GM23338 (cell line): ENCODE measurements around the gene CHAT. TPM values are rescaled to one million over a fixed set of nuclear protein-coding genes. Genes with fewer than 3 reads are reported as not detected.

Source experiments
- CREB1 ChIP-seq: fragments of 250-450 bp; sonication (Bioruptor Pico); IDR thresholded peaks from 2 replicates; pipeline ENCODE4 v1.5.0; 2020; ENCODE audit warnings: low read depth, mild to moderate bottlenecking, moderate library complexity
- CTCF ChIP-seq, 2 experiments: fragments of 200-600 bp in 1 of 2; sonication (generic) in 1 of 2; conservative IDR thresholded peaks; 2 replicates each; pipeline versions ENCODE4 v1.5.1 to v1.6.1; 2016 to 2017; ENCODE audit warnings: antibody characterized with exemption in 2 of 2, low read depth in 2 of 2, mild to moderate bottlenecking in 2 of 2, moderate library complexity in 1 of 2
- EZH2 ChIP-seq: fragments of 200-600 bp; sonication (generic); IDR thresholded peaks from one replicate; pipeline ENCODE4 v1.8.0; 2017; ENCODE audit warnings: antibody characterized with exemption, mild to moderate bottlenecking, low read depth; ENCODE audit not compliant: unreplicated experiment
- EZH2phosphoT487 ChIP-seq: fragments of 200-600 bp; sonication (generic); IDR thresholded peaks from one replicate; pipeline ENCODE4 v1.8.1; 2018; ENCODE audit warnings: antibody characterized with exemption; ENCODE audit not compliant: unreplicated experiment
- JUNB ChIP-seq: IDR thresholded peaks from one replicate; pipeline ENCODE4 v1.6.1; 2016; ENCODE audit warnings: antibody characterized with exemption; ENCODE audit not compliant: unreplicated experiment
- POLR2AphosphoS5 ChIP-seq: IDR thresholded peaks from 2 replicates; pipeline ENCODE4 v1.6.1; 2016; ENCODE audit warnings: antibody characterized with exemption, low read depth
- ZNF114 ChIP-seq: fragments of 250-450 bp; sonication (Bioruptor Pico); IDR thresholded peaks from 2 replicates; pipeline ENCODE4 v1.5.0; 2020; ENCODE audit warnings: mild to moderate bottlenecking, moderate library complexity
- ZNF331 ChIP-seq: fragments of 250-450 bp; sonication (Bioruptor Pico); IDR thresholded peaks from 2 replicates; pipeline ENCODE4 v1.5.0; 2020; ENCODE audit warnings: low read depth, mild to moderate bottlenecking, moderate library complexity
- polyA plus RNA-seq: library from polyadenylated mRNA; unstranded; fragments of >200 nt; fragmentation: Nextera tagmentation; extraction: Ambion mirVana; gene quantifications from 2 replicates; pipeline ENCODE4 v1.2.1, GENCODE V29; 2016
- total RNA-seq: library from RNA; depleted of rRNA; stranded (reverse); fragments of >200 nt; shearing (Covaris generic); gene quantifications from 2 replicates; pipeline ENCODE4 v1.2.3, GENCODE V29; 2014
- TF ChIP-seq, protein P1 (sequence below): fragments of 250-450 bp; sonication (Bioruptor Pico); IDR thresholded peaks from 2 replicates; pipeline ENCODE4 v1.5.0; 2020; ENCODE audit warnings: mild to moderate bottlenecking, moderate library complexity

Gene CHAT
- total and polyA plus RNA-seq, 2 experiments from 2014 or later: not detected

- TF ChIP-seq, protein P1, sequence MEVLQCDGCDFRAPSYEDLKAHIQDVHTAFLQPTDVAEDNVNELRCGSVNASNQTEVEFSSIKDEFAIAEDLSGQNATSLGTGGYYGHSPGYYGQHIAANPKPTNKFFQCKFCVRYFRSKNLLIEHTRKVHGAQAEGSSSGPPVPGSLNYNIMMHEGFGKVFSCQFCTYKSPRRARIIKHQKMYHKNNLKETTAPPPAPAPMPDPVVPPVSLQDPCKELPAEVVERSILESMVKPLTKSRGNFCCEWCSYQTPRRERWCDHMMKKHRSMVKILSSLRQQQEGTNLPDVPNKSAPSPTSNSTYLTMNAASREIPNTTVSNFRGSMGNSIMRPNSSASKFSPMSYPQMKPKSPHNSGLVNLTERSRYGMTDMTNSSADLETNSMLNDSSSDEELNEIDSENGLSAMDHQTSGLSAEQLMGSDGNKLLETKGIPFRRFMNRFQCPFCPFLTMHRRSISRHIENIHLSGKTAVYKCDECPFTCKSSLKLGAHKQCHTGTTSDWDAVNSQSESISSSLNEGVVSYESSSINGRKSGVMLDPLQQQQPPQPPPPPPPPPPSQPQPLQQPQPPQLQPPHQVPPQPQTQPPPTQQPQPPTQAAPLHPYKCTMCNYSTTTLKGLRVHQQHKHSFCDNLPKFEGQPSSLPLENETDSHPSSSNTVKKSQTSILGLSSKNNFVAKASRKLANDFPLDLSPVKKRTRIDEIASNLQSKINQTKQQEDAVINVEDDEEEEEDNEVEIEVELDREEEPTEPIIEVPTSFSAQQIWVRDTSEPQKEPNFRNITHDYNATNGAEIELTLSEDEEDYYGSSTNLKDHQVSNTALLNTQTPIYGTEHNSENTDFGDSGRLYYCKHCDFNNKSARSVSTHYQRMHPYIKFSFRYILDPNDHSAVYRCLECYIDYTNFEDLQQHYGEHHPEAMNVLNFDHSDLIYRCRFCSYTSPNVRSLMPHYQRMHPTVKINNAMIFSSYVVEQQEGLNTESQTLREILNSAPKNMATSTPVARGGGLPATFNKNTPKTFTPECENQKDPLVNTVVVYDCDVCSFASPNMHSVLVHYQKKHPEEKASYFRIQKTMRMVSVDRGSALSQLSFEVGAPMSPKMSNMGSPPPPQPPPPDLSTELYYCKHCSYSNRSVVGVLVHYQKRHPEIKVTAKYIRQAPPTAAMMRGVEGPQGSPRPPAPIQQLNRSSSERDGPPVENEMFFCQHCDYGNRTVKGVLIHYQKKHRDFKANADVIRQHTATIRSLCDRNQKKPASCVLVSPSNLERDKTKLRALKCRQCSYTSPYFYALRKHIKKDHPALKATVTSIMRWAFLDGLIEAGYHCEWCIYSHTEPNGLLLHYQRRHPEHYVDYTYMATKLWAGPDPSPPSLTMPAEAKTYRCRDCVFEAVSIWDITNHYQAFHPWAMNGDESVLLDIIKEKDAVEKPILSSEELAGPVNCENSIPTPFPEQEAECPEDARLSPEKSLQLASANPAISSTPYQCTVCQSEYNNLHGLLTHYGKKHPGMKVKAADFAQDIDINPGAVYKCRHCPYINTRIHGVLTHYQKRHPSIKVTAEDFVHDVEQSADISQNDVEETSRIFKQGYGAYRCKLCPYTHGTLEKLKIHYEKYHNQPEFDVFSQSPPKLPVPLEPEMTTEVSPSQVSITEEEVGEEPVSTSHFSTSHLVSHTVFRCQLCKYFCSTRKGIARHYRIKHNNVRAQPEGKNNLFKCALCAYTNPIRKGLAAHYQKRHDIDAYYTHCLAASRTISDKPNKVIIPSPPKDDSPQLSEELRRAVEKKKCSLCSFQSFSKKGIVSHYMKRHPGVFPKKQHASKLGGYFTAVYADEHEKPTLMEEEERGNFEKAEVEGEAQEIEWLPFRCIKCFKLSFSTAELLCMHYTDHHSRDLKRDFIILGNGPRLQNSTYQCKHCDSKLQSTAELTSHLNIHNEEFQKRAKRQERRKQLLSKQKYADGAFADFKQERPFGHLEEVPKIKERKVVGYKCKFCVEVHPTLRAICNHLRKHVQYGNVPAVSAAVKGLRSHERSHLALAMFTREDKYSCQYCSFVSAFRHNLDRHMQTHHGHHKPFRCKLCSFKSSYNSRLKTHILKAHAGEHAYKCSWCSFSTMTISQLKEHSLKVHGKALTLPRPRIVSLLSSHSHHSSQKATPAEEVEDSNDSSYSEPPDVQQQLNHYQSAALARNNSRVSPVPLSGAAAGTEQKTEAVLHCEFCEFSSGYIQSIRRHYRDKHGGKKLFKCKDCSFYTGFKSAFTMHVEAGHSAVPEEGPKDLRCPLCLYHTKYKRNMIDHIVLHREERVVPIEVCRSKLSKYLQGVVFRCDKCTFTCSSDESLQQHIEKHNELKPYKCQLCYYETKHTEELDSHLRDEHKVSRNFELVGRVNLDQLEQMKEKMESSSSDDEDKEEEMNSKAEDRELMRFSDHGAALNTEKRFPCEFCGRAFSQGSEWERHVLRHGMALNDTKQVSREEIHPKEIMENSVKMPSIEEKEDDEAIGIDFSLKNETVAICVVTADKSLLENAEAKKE (CRISPR knock-in tag): no peak
- TF ChIP-seq CREB1 (CRISPR knock-in tag): no peak
- TF ChIP-seq POLR2AphosphoS5: no peak
- no peak for TF ChIP-seq EZH2phosphoT487
- TF ChIP-seq ZNF331 (CRISPR knock-in tag): no peak
- TF ChIP-seq EZH2: no peak
- TF ChIP-seq JUNB: no peak
- no peak for TF ChIP-seq ZNF114 (CRISPR knock-in tag)
- no peak for TF ChIP-seq CTCF (conservative IDR thresholded peaks at IDR 0.05; ENCODE audit: low read depth in 2 of 2)
Observed at GRCh38 chr10:49608166-49609005, 5.5 kb upstream of the CHAT start (continued).
